Coronary artery (tissue), 2 donors: Measurements from ENCODE around the gene CFAP77.

ENCODE experiments used
- DNase-seq: peaks from one replicate; pipeline ENCODE4 v3.0.0-alpha.2; 2017; ENCODE audit warnings: low spot score
- H3K27ac ChIP-seq, 2 donors: fragments of 200-600 bp; sonication (generic); one replicate each; pipeline ENCODE4 v1.5.1; 2016 to 2019
- H3K4me3 ChIP-seq: fragments of 200-600 bp; sonication (generic); 2 replicates; pipeline ENCODE4 v1.5.1; 2016; ENCODE audit warnings: mild to moderate bottlenecking, moderate library complexity
- CTCF ChIP-seq: fragments of 200-600 bp; sonication (generic); IDR thresholded peaks from one replicate; pipeline ENCODE4 v1.5.1; 2019; ENCODE audit warnings: antibody characterized with exemption

The CFAP77 gene

DNA sequence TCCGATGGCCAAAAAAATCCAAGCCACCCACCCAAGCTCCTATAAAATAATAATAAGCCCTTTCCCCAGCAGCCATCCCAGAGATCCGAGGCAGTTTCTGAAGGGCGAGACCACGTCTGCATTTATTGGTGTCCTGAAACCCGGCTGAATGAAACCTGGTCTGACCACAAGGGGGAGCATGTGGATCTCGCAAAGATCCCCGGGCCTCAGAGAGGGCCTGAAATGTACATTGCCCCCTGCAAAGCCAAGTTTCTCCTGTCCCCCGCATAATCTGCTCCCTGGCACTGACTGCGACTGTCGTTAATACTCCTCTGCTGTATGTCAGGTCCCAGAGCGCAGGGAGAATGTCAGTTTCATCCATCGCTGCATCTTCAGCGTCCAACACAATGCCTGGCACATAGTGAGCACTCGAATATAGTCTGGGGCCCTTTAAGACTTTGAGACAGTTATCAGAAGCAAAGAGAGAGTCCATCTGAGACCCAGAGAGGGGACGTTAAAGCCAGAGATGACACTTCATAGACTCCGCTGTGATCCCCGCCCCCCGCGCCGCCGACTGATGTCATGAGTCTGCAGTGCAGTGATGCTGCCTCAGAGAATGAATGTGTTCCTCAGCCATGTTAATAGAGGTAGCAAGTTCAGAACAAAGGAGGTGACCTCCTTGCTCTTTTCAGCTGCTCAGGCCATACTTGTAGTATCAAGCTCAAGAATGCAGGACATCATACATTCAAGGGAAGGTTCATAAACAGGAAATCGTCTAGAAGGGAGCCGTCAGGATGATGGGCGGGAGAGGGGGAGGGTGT lies 97.9 kb downstream of the CFAP77 start:
- no peak for DNase-seq
- H3K27ac ChIP-seq: no peak overlapping the region
- peak; percentile 60 for TF ChIP-seq CTCF
- no peak overlapping the region for H3K4me3 ChIP-seq

DNA sequence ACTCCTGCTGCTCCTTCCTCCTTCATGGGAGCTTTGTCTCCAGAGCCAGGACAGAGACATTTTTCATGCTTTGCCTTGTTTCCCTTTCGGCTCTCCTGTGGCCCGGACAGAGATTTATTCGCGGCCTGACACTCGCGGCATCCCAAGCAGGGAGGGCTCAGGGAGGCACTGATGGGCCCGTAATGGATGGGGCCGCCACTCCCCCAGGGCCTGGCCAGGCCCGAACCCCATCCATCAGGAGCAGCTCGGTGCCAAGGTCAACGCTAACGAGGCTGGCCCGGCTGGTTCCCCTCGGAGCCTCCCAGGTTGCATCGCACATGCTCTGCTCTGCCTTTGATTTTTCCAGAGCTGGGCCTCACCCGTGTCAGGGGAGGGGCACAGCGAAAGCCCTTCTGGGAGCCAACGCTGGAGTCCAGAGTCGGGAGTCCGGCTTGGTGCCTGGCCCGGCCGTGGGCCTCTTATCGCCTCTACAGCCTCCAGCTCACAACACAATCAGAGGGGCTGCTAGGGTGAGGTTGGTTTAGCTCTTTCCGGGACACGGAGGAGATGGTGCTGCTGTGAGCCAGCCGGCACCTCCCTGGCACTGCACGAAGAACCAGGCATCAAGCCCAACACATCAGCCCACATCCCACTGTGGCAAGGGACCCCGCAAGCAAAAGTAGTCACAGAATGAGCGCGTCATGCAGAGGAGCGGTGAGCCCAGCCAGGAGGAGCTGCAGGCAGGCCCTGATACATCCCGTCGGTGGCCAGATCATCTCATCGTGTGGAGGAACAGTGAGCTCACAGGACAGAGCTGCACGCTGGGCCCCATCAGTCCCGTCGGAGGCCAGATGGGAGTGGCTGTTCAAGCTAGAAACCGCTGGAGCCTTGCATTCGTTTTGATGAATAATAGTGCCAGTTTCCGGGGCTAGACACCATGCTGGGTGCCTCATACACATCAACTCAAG lies 100.2 kb downstream of the CFAP77 start:
- TF ChIP-seq CTCF: no peak
- Histone ChIP-seq H3K27ac (no peak overlapping the region), H3K4me3 (no peak overlapping the region)
- DNase-seq: no peak

DNA sequence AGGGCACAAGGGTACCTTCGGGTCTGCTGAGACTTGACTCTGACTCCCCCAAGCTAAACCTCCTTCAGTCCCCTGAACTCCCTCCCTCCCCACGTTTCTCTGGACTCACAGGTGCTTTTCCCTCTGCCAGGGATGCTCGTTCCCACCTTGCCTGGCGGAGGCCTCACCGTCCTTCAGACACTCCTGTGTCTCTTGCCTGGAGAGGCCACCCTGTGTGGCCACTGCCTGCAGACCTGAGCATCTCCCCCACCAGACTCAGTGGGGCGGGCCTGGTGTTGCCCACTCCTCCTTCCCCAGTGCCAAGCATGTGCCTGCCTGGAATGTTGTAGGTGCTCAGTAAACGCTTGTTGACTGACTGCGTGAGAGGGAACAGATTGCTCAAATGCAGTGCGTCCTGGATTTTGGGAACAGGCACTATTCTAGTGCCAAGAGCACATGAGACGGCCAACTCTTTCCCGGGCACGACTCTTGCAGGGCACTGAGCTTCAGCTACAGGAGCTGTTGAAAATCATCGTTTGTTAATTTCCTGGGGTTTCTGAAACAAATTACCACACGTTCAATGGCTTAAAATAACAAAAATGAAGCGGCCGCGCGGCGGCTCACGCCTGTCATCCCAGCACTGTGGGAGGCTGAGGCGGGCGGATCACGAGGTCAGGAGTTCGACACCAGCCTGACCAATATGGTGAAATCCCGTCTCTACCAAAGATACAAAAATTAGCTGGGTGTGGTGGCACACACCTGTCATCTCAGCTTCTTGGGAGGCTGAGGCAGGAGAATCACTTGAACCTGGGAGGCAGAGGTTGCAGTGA lies 101.4 kb downstream of the CFAP77 start:
- no peak for TF ChIP-seq CTCF
- H3K27ac ChIP-seq: no peak overlapping the region
- H3K4me3 ChIP-seq: no peak overlapping the region
- no peak for DNase-seq

DNA sequence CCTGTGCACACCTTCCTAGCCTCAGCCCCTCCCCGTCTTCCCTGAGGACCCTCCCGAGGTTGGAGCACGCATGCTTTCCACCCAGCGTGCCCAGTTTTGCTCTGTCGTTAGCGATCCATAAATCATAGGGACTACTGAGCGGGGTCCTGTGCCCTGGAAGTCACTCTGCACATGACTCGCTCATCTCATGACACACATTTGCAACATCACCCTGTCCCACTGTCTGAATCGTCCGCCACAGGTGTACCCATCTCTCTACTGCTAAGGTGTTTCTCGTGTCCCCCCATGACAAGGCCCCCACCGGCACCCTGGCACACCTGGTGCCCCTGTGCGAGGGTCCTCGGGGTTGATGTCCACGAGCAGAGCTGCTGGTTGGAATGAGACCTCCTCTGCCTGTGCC lies 103.4 kb downstream of the CFAP77 start:
- no peak for TF ChIP-seq CTCF
- DNase-seq: no peak
- Histone ChIP-seq H3K4me3 (no peak overlapping the region), H3K27ac (no peak overlapping the region)

DNA sequence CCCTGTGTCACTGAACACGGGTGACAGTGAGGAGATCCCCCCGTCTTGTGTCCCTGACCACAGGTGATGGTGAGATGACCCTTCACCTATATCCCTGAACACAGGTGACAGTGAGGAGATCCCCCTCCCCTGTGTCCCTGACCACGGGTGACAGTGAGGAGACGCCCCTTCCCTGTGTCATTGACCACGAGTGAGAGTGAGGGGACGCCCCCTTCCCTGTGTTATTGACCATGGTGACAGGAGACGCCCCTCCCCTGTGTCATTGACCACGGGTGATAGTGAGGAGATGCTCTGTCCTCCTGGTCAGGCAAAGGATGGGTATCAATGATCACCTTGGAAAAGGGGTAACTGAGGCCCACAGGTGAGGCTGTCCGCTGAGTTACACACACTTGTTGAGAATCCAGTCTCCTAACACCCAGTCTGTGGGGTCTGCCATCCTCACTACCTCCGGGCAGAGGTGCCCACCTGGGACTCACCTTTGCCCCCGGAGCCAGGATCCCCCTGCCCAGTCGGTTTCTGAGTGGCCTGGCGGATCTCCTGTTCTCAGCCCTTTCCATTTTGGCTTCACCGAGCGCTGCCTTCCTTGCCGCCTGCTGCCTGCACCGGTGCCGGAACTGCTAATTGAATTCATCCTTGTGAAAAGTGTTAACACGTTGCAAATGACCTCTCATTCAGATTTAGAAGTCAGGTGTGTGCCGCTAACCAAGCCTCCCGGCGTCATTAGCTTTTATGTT lies 104.2 kb downstream of the CFAP77 start:
- H3K27ac ChIP-seq: no peak overlapping the region
- no peak overlapping the region for H3K4me3 ChIP-seq
- no peak for DNase-seq
- no peak for TF ChIP-seq CTCF

DNA sequence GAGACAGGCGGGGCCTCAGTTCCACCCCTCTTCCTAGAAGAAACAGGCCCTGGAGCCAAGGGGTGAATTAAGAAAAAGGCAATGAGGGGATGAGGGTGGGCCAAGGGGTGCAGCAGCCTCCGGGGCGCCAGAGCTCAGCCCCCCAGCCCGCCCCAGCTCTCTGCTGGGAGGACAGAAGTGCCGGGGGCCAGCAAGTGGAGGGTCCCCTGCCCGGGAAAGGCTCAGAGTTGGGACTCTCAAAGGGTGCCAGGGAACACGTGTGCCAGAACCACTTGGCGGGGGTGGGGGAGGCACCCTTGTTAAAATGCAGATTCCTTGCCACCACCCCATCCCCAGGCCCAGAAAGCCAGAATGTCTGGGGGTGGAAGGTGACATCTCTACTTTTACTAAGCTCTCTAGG lies 104.8 kb downstream of the CFAP77 start:
- no peak overlapping the region for H3K27ac ChIP-seq
- H3K4me3 ChIP-seq: no peak overlapping the region
- no peak for TF ChIP-seq CTCF
- no peak for DNase-seq
